ENCODE measurements around the gene ZNF432.
"Not testable (repeated sequence)": the region's sequence is repeated elsewhere in the genome, so short reads cannot be mapped to it uniquely, and the experiment has no call there.

GRCh38 chr19:52051736-52052135 is 3.1 kb upstream of the ZNF432 start:
- not testable (repeated sequence) for TF ChIP-seq POLR2AphosphoS5 (IDR thresholded peaks at IDR 0.05; ENCODE audit: borderline replicate concordance, low read depth, low read length); EZH2 (IDR thresholded peaks at IDR 0.05); FOXP2 (optimal IDR thresholded peaks at IDR 0.05; ENCODE audit: control extremely low read depth, extremely low read length, insufficient read depth)
